Liver (tissue), 3 donors: ENCODE data around the gene IFIT1B.
A peak's percentile ranks its signal among the peaks of the same experiment; 100 is the strongest.

Experiments
- ATF3 ChIP-seq: IDR thresholded peaks from 2 replicates; pipeline ENCODE4 v1.6.1; 2016; ENCODE audit warnings: antibody characterized with exemption
- JUND ChIP-seq, 2 donors: IDR thresholded peaks; 2 replicates each; pipeline ENCODE4 v1.6.1; 2016; ENCODE audit warnings: antibody characterized with exemption in 2 of 2
- MAX ChIP-seq: IDR thresholded peaks from 2 replicates; pipeline ENCODE4 v1.6.1; 2016; ENCODE audit warnings: antibody characterized with exemption
- REST ChIP-seq: IDR thresholded peaks from 2 replicates; pipeline ENCODE4 v1.6.1; 2016; ENCODE audit warnings: antibody characterized with exemption, mild to moderate bottlenecking
- RXRA ChIP-seq, 2 donors: IDR thresholded peaks; 2 replicates each; pipeline ENCODE4 v1.6.1; 2017 to 2018; ENCODE audit warnings: antibody characterized with exemption in 2 of 2, mild to moderate bottlenecking in 1 of 2
- SP1 ChIP-seq: IDR thresholded peaks from 2 replicates; pipeline ENCODE4 v1.6.1; 2018; ENCODE audit warnings: antibody characterized with exemption, mild to moderate bottlenecking
- TAF1 ChIP-seq: conservative IDR thresholded peaks from 2 replicates; pipeline ENCODE4 v1.6.1; 2016; ENCODE audit warnings: antibody characterized with exemption, mild to moderate bottlenecking
- YY1 ChIP-seq: IDR thresholded peaks from 2 replicates; pipeline ENCODE4 v1.6.1; 2016; ENCODE audit warnings: antibody characterized with exemption, mild to moderate bottlenecking
- TF ChIP-seq, protein P1 (sequence below): fragments of 150-350 bp; IDR thresholded peaks from 2 replicates; pipeline ENCODE4 v1.5.1; 2017; ENCODE audit warnings: improper control_type of control experiment, low read depth, low read length; ENCODE audit not compliant: missing input control
- TF ChIP-seq, protein P2 (sequence below): IDR thresholded peaks from 2 replicates; pipeline ENCODE4 v1.6.1; 2016; ENCODE audit warnings: antibody characterized with exemption
- donor health status: healthy.
- donor health status: healthy.

GRCh38 chr10:89419548-89419947 lies 41.7 kb downstream of the IFIT1B start:
- TF ChIP-seq, protein P1, sequence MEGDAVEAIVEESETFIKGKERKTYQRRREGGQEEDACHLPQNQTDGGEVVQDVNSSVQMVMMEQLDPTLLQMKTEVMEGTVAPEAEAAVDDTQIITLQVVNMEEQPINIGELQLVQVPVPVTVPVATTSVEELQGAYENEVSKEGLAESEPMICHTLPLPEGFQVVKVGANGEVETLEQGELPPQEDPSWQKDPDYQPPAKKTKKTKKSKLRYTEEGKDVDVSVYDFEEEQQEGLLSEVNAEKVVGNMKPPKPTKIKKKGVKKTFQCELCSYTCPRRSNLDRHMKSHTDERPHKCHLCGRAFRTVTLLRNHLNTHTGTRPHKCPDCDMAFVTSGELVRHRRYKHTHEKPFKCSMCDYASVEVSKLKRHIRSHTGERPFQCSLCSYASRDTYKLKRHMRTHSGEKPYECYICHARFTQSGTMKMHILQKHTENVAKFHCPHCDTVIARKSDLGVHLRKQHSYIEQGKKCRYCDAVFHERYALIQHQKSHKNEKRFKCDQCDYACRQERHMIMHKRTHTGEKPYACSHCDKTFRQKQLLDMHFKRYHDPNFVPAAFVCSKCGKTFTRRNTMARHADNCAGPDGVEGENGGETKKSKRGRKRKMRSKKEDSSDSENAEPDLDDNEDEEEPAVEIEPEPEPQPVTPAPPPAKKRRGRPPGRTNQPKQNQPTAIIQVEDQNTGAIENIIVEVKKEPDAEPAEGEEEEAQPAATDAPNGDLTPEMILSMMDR, result peak; percentile 16
- no peak for TF ChIP-seq JUND (IDR thresholded peaks at IDR 0.05)
- no peak for TF ChIP-seq SP1
- no peak for TF ChIP-seq REST
- TF ChIP-seq, protein P2, sequence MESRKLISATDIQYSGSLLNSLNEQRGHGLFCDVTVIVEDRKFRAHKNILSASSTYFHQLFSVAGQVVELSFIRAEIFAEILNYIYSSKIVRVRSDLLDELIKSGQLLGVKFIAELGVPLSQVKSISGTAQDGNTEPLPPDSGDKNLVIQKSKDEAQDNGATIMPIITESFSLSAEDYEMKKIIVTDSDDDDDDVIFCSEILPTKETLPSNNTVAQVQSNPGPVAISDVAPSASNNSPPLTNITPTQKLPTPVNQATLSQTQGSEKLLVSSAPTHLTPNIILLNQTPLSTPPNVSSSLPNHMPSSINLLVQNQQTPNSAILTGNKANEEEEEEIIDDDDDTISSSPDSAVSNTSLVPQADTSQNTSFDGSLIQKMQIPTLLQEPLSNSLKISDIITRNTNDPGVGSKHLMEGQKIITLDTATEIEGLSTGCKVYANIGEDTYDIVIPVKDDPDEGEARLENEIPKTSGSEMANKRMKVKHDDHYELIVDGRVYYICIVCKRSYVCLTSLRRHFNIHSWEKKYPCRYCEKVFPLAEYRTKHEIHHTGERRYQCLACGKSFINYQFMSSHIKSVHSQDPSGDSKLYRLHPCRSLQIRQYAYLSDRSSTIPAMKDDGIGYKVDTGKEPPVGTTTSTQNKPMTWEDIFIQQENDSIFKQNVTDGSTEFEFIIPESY, result no peak
- TF ChIP-seq MAX, result no peak
- TF ChIP-seq YY1, result no peak
- no peak for TF ChIP-seq ATF3
- TF ChIP-seq TAF1, result no peak
- TF ChIP-seq RXRA (IDR thresholded peaks at IDR 0.05), result no peak
